Stimulated activated CD4-positive, alpha-beta T cell treated with anti-CD3 and anti-CD28 coated beads, Interleukin-1b, Interleukin-23, amount 100 ng/mL, for 1 hour (primary cell): ENCODE measurements around the gene SIRPB1.
"Not testable (repeated sequence)": the region's sequence is repeated elsewhere in the genome, so short reads cannot be mapped to it uniquely, and the experiment has no call there.

ENCODE experiments used
- DNase-seq, 2 donors: peaks; one replicate each; pipeline ENCODE4 v3.0.0-alpha.2; 2020; ENCODE audit warnings: low read depth in 2 of 2

The SIRPB1 gene

GRCh38 chr20:1619861-1620444 lies at the start of gene SIRPB1:
Gene SIRPB1 (minus strand): TSS chr20:1620009. CDS start chr20:1619944, 65 bp downstream.
- DNase-seq = no peak

GRCh38 chr20:1669304-1669703 lies 49.5 kb upstream of the SIRPB1 start:
- no peak for DNase-seq

GRCh38 chr20:1667502-1668085 lies 47.8 kb upstream of the SIRPB1 start:
- no peak for DNase-seq

GRCh38 chr20:1666802-1667201 lies 47.0 kb upstream of the SIRPB1 start:
- DNase-seq = no peak

- no peak for DNase-seq
These were observed 45.5 kb upstream of the SIRPB1 start for GRCh38 chr20:1665345-1665744.

- no peak for DNase-seq
These were observed 45.1 kb upstream of the SIRPB1 start for GRCh38 chr20:1664911-1665310.

GRCh38 chr20:1663917-1664316 lies 44.1 kb upstream of the SIRPB1 start:
- DNase-seq = no peak

- DNase-seq = no peak
These were observed 41.9 kb upstream of the SIRPB1 start for GRCh38 chr20:1661542-1662299.

- DNase-seq = no peak
These were observed 40.4 kb upstream of the SIRPB1 start for GRCh38 chr20:1660246-1660645.

GRCh38 chr20:1657556-1658334 lies 37.9 kb upstream of the SIRPB1 start, which contains the start of gene SIRPG:
Gene SIRPG (minus strand): TSS chr20:1657779. CDS start chr20:1657714, 65 bp downstream.
- DNase-seq = no peak

- DNase-seq = no peak
These were observed 37.0 kb upstream of the SIRPB1 start for GRCh38 chr20:1656844-1657243.

- no peak for DNase-seq
These were observed 35.2 kb upstream of the SIRPB1 start for GRCh38 chr20:1654996-1655395.

- DNase-seq = no peak
These were observed 33.2 kb upstream of the SIRPB1 start for GRCh38 chr20:1652960-1653359.

- DNase-seq = no peak
These were observed 32.3 kb upstream of the SIRPB1 start for GRCh38 chr20:1652104-1652503.

- DNase-seq = no peak
These were observed 31.7 kb upstream of the SIRPB1 start for GRCh38 chr20:1651268-1652058.

- no peak for DNase-seq
These were observed 28.3 kb upstream of the SIRPB1 start for GRCh38 chr20:1648101-1648500.

GRCh38 chr20:1646975-1647431 lies 27.2 kb upstream of the SIRPB1 start:
- DNase-seq = no peak

GRCh38 chr20:1644101-1644962 lies 24.5 kb upstream of the SIRPB1 start:
- no peak for DNase-seq

- not testable (repeated sequence) for DNase-seq
These were observed 18.8 kb upstream of the SIRPB1 start for GRCh38 chr20:1638643-1639042.

- DNase-seq = no peak
These were observed 17.9 kb upstream of the SIRPB1 start for GRCh38 chr20:1637755-1638154.
